HG03103 (cell line): ENCODE data around the gene ZNF620.
"Not testable (repeated sequence)": the region's sequence is repeated elsewhere in the genome, so short reads cannot be mapped to it uniquely, and the experiment has no call there.

Source experiments
- ATAC-seq: cut with Tn5 transposase; IDR thresholded peaks from one replicate; pipeline ENCODE4 v1.9.1; 2021; ENCODE audit warnings: low read depth; ENCODE audit not compliant: unreplicated experiment

ZNF620 gene

DNA sequence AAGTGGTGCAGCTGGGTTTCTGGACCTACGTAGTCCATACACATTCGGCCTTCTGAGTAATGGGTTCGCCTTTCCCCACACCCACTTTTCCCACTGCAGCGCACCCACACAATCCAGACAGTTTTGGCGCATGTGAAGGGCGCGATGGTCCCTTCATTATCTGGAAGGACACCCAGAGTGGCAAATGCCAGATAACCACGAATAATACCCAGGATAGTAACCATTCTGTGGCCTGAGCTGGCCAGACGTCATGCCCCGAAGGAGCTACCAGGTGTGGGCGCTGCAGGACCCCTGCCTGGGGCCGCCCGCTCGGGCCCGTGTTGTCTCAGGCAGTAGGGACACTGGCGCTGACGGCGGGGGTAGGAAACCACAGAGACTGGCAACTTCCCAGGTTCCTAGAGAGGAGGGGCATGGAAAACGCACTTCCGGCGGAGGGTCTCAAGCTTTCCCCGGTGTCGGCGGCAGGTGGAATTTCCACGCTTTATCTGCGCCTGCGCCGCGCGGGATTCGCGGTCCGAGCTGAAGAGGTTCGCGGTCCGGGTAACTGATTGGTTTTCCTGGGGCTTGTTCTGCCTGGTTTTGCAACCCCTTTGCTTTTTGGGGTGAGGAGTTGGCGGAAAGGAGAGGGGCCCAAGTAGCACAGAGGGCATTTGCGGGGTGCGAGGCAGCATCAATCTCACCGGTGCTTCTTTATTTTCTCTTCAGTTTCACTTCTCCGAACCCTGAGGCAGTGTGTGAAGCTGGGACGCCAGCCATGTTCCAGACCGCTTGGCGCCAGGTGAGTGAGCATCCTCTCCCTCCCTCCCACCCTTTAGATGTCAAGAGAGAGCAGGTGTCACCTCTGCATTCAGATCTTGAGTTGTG, at the start of gene ZNF620:
ZNF620 (plus strand) TSS at position 441 of the 864 bp plus-strand sequence; CDS start at position 755, 314 bp downstream.
- peak; percentile 65 for ATAC-seq

DNA sequence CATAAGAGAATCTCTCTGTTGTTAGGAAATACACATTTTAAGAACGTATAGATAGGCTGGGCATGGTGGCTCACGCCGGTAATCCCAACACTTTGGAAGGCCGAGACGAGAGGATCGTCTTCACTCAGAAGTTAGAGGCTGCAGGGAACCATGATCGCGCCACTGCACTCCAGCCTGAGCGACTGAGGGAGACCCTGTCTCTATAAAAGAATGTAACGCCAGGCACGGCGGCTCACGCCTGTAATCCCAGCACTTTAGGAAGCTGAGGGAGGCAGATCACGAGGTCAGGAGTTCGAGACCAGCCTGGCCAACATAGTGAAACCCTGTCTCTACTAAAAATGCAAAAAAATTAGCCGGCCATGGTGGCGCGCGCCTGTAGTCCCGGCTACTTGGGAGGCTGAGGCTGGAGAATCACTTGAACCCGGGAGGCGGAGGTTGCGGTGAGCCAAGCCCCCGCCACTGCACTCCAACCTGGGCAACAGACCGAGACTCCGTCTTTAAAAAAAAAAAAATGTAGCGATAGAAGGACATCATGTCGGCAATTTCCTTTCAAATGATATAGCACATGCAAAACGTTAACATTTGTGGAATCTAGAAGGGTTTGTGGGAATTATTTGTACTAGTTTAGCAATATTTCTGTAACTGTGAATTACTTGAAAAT, 49.4 kb upstream of the ZNF620 start:
- ATAC-seq = no peak

DNA sequence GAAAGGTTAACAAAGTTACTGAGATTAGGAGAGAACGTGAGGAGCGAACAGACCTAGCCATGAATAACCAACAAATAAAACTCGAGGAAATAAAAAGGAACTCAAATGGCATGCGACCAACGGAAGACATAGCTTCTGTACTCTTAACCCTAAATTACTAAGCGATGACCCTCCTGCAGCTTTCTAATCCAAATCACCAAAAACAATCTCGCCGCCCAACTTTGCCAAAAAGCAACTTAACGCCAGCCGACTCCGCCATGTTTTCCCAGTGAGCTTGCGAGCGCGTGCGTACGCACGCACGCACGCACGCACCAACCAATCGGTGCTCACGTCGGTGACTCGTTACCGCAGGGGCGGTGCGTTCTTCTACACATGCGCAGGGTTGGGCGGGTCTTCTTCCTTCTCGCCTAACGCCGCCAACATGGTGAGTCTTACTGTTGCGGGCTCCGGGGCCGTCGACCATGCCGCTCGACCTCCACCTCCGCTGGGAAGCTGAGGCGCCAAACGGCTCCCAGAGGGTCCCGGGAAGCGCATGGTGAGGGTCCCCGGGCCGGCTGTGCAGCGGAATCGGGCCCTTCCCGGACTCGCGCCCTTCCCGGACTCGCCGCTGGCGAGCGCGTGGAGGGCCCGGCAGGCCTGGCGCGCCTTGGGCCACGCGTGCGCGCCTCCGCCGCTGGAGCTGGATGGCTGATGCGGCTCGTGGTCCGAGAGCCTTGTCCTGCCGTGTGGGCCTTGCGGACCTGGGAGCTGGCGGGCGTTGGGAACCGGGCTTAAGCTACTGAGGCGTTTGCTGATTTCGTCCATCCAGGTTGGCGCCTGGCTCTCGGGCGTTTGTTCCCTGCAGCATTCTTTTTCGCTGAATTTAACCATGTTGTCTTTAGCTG, 48.7 kb upstream of the ZNF620 start, which contains the start of gene RPL14:
RPL14 (plus strand) TSS at position 400 of the 884 bp plus-strand sequence; CDS start at position 533, 133 bp downstream.
- peak; percentile 58 for ATAC-seq

DNA sequence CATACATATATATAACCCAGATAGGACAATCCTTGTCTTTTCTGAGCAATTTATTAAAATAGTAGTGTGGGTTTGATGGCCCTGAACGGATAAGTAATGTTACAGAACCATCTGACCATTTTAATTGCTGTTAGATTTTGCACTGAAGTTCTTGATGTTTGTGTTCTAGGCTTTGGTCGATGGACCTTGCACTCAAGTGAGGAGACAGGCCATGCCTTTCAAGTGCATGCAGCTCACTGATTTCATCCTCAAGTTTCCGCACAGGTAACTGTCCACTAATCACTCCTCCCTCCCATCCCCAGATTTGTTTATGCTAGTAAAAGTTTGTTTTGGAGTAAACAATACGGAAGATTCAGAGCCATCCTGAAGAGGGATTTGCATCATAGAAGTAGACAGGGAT, 47.4 kb upstream of the ZNF620 start:
- ATAC-seq = no peak

DNA sequence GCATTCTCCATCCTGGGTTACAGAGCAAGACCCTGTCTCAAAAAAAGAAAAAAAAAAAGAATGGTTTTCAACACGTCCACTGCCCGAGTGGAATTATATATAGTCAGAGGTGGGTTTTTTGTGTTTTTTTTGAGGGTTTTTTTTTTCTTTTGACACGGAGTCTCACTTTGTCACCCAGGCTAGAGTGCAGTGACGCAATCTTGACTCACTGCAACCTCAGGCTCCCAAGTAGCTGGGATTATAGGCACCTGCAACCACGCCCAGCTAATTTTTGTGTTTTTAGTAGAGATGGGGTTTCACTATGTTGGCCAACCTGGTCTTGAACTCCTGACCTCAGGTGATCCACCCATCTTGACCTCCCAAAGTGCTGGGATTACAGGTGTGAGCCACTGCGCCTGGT, 45.4 kb upstream of the ZNF620 start:
- ATAC-seq = not testable (repeated sequence)

DNA sequence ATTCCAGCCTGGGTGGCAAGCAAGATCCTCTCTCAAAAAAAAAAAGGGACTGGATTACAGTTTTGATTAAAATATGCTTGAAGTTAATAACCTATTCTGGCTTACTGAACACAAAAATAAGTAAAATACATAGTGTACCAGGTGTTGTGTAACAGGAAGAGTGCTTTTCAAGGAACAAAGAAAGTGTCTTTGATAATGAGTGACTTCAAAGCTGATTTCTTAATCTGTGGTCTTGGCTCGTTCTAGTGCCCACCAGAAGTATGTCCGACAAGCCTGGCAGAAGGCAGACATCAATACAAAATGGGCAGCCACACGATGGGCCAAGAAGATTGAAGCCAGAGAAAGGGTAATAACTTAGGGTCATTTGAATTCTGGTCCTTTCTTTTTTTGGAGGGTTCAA, 44.7 kb upstream of the ZNF620 start:
- ATAC-seq = no peak

DNA sequence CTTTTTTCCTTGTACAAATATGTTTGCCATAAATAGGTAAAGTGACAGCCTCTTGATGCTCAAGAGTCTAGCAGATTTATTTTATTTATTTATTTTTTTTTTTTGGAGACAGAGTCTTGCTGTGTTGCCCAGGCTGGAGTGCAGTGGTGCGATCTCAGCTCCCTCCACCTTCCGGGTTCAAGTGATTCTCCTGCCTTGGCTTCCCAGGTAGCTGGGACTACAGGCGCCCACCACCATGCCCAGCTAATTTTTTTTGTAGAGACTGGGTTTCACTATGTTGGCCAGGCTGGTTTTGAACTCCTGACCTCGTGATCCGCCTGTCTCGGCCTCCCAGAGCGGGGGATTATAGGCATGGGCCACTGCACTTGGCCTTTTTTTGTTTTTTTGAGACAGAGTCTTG, 43.0 kb upstream of the ZNF620 start:
- not testable (repeated sequence) for ATAC-seq

DNA sequence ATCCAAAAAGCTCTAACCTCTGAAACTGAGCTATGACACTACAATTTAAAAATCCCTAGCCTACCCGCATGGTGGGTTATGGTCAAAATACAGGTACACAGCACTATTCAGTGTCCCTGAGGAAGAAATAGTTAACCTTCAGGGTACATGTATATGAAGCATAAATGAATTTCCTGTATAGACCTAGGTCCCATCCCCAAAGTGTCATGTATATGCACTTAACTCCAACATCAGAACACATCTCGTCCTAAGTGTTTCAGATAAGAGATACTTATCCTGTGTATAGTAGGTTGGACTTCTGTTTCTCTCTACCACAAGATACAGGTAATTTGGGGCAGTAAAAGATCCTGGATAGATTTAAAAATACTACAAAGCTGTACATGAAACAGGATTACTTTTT, 42.3 kb upstream of the ZNF620 start:
- no peak for ATAC-seq

DNA sequence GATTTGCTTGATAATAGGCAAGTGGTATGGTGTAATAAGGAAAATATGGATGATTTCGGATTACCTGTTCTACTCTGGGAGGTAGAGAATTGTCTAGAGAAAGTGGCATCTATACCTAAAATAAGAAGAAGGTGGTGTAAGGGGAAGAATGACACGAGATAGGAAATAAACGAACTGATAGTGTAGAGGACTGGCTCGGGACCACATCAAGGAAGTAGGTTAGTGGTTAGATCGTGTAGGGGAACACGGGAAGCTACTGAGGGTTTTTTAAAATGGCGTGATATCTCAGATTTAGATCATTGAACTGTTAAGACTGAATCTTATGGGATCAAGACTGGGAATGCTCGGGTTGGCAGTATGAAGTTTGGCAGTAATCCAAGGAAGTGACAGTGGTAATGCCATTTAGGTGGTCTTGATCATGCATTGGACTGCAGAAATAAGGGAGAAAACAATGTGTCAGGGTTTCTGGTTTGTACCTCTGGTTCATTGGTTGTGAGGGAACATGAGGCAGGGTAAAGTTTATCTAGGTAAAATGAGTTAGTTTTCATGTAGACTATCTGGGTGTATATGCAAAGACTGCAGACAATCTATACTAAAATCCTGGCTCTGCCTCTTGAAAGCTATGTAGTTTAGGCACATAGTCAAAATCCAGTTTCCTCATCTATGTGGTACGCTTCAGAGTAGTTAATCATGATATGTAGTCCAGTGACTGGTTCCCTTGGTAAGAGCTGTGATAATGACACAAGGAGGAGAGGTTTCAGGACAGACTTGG, 41.3 kb upstream of the ZNF620 start:
- no peak for ATAC-seq

DNA sequence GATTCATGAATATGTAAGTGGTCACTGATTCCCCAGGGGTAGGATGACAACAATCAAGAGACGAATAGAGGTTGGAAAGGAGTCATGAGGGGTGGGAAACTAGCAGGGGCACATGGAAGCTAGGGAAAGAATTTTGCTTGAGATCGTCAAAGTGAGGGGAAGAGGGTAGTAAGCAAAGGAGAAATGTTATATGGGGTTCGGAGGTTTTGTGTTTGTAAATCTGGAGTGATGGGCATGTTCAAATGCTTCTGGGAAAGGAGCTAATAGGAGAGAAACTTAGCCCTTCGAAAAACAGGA, 40.8 kb upstream of the ZNF620 start:
- ATAC-seq = no peak

DNA sequence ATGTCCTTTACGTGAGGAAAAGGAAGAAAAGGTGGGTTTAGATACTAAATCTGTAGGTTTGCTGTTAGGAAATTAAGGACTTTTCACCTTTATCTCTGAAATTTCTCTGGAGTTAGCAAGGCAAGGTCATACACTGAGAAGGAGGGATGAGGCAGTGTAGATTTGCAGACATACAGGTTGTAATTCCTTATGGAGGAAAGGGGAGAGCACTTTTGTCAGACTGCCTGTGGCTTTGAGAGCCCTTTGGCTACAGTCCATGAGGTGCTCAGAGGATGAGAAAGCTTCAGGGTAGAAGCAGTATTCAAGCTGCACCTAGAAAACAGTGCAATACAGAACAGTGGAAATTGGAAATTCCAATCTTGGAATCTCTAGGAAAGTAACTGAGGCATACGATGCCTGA, 40.4 kb upstream of the ZNF620 start:
- ATAC-seq = no peak

DNA sequence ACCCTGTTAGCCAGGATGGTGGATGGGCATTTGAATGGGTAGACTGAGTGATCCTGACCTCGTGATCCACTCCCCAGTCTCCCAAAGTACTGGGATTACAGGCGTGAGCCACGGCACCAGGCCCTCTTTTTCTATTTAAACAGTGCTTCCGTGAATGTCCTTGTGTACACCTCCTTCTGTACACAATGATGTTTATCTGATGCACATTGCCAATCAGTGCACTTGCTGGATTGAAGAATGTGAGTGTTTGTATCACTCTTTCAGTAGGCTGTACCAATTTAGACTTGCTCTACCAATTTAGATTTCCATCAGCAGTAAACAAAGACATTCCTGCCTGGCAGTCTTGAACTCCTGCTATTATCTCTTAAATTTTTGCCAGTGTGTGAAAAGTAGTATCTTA, 37.8 kb upstream of the ZNF620 start:
- ATAC-seq = no peak

DNA sequence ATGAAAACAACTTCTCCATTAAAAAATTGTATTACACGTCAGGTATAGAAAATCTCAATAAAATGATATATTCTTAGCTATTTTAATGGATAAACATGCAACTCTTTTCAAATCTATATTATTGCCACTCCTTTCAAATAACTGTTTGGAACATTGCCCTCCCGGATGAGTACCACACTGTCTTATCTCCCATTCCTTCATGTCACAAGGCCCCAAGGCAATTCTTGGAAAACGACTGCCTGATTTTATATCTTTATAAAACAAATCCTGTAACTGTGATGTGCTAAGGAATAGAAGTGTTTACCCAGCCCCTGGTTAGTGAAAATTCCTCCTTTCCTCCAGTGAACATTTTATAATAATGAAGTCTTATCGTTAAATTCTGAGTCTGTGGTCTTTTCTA, 35.1 kb upstream of the ZNF620 start:
- no peak for ATAC-seq

DNA sequence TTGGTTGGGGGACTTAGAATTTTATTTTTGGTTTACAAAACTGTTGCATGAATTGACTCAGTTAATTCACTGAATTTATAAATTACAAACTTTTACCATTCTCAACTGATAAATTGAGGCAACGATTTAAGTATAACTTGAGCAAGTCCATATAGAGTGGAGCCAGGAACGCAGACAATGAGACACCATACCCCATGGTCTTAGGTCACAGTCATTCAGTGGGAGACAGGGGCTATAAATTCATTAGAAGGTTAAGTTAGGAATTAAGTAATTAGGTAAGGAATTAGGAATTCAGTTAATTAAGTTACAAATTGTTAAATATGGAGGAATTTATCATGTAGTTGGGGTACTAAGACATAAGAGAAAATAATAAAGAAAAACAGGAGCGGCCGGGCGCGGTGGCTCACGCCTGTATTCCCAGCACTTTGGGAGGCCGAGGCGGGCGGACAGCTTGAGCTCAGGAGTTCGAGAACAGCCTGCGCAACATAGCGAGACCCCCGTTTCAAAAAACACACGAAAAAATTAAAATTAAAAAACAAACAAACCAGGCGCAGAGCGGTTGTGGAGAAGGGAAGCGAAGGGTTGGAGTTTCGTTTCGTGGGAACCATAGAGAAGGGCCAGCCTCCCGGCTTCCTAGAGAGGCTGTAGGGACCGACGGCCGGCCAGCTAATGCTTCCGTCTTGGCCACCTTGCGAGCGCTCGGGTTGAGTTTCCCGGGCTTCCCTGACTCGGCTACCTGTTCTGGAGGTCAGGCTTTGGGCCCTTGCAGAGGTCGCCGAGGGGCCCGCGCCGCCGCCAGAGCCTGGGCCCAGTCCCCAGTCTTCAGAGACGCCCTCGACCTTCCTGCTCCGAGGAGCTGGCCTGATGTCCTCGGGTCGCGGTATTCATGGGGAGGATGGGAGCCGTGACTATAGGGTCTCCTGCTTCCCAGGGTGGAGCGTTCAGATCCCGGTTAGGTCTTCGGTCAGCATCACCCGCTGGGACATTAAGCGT, 29.1 kb upstream of the ZNF620 start, which contains the start of gene ZNF619:
ZNF619 (plus strand) TSS at position 645 of the 993 bp plus-strand sequence. CDS start 858 bp downstream, outside the sequence.
- peak; percentile 80 for ATAC-seq

DNA sequence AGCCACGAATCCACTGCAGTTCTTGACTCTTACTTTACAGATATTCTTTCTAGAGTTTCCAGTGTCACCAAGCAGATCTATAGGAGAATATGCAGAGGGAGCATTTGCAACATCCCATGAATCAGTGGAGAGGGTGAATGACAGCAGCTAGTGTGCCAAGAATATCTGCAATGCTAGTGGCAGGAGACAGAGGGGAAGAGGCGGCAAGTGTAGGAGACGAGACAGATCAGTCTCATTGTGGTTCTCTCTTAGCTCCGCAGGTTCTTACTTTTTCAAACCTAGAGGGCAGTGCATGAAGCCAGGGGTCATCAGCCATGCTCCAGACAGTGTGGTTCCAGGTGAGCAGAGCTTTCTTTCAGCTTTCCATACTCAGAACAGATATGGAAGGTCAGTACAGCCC, 28.2 kb upstream of the ZNF620 start:
- ATAC-seq = no peak

DNA sequence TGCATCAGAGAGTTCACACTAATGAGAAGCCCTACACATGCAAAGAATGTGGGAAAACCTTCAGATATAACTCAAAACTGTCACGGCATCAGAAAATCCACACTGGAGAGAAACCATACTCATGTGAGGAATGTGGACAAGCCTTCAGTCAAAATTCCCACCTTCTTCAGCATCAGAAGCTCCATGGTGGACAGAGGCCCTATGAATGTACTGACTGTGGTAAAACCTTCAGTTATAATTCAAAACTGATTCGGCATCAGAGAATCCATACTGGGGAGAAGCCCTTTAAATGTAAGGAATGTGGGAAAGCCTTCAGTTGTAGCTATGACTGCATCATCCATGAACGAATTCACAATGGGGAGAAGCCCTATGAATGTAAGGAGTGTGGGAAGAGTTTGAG, 18.7 kb upstream of the ZNF620 start:
- ATAC-seq = no peak

DNA sequence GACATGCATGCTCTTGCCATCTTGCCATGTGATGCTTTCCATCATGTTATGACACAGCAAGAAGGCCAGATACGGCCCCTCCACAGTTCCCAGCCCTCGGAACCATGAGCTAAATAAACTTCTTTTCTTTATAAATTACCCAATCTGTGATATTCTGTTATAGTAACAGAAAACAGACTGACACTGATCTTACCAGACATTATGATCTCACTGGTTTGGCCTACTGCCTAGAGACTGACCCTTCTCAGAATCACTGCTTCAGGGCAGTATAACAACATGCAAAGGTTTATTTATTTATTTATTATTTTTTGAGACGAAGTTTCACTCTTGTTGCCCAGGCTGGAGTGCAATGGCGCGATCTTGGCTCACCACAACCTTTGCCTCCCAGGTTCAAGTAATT, 14.9 kb upstream of the ZNF620 start:
- ATAC-seq = no peak

DNA sequence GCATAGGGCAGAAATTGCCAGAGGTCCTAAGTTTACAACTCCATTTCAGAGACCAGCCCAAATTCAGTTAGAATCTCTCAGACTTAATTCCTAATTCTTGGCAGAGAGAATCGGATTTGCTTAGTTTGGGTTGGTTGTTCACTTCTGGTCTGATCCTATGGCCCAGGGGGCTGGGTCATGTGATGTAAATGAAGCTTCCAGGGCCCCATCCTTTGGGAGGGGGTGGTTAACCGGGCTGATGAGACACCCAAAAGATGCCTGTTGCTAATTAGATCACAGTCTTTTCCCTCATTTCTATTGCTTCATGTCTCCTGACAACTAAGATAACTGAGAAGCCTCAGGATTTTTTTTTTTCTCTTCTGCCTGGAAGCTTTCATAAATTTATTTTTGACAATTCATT, 11.1 kb upstream of the ZNF620 start:
- ATAC-seq = no peak

DNA sequence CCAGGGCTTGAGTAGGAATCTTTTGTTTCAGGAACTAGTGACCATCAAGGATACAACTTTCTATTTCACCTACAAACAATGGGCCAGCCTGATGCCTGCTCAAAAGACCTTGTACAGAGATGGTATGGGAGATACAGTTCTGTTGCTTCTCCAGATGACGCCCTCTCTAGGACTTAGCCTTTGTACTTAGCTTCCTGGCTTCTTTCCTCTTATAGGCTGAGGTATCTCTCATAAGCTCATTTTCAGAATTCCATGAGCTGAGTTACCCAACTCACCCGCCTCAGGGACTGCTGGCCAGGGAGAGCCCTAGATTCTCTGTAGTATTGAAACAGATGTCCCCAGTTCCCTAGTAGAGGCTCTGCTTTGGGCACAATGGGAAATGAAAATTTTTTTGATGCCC, 8.6 kb upstream of the ZNF620 start:
- ATAC-seq = no peak
